GM23248 (cell line): ENCODE data around the gene CCR8. TPM values are rescaled to one million over a fixed set of nuclear protein-coding genes. Genes with fewer than 3 reads are reported as not detected.

ENCODE experiments used
- DNase-seq: peaks from one replicate; pipeline ENCODE4 v3.0.0-alpha.2; 2015
- H2AFZ ChIP-seq: fragments of 200-600 bp; sonication (generic); 2 replicates; pipeline ENCODE4 v1.6.1; 2016; ENCODE audit warnings: antibody characterized with exemption
- H3F3A ChIP-seq: fragments of 200-600 bp; sonication (generic); 2 replicates; pipeline ENCODE4 v1.6.1; 2016; ENCODE audit warnings: mild to moderate bottlenecking, antibody characterized with exemption, mixed run types; ENCODE audit not compliant: insufficient read depth
- H3K27ac ChIP-seq: fragments of 200-600 bp; sonication (generic); 2 replicates; pipeline ENCODE4 v1.5.1; 2016; ENCODE audit warnings: mild to moderate bottlenecking
- H3K27me3 ChIP-seq: fragments of 200-600 bp; sonication (generic); replicated peaks from 2 replicates; pipeline ENCODE4 v1.6.1; 2016; ENCODE audit warnings: mild to moderate bottlenecking; ENCODE audit not compliant: insufficient read depth
- H3K36me3 ChIP-seq: fragments of 200-600 bp; sonication (generic); 2 replicates; pipeline ENCODE4 v1.6.1; 2016; ENCODE audit warnings: low read depth, mild to moderate bottlenecking
- H3K4me1 ChIP-seq: fragments of 200-600 bp; sonication (generic); 2 replicates; pipeline ENCODE4 v1.6.1; 2016; ENCODE audit warnings: mild to moderate bottlenecking; ENCODE audit not compliant: insufficient read depth
- H3K4me2 ChIP-seq: fragments of 200-600 bp; sonication (generic); one replicate; pipeline ENCODE4 v1.6.1; 2016; ENCODE audit warnings: mild to moderate bottlenecking; ENCODE audit not compliant: unreplicated experiment
- H3K4me3 ChIP-seq: fragments of 200-600 bp; sonication (generic); 2 replicates; pipeline ENCODE4 v1.5.1; 2016; ENCODE audit warnings: mild to moderate bottlenecking
- H3K79me2 ChIP-seq: fragments of 200-600 bp; sonication (generic); 2 replicates; pipeline ENCODE4 v1.6.1; 2016; ENCODE audit warnings: mild to moderate bottlenecking; ENCODE audit not compliant: insufficient read depth
- H3K9ac ChIP-seq: fragments of 200-600 bp; sonication (generic); 2 replicates; pipeline ENCODE4 v1.6.1; 2016; ENCODE audit warnings: mild to moderate bottlenecking
- H3K9me2 ChIP-seq: fragments of 200-600 bp; sonication (generic); 2 replicates; pipeline ENCODE4 v1.6.1; 2016; ENCODE audit warnings: mixed run types, mild to moderate bottlenecking, moderate library complexity; ENCODE audit not compliant: insufficient read depth
- H3K9me3 ChIP-seq: fragments of 200-600 bp; sonication (generic); one replicate; pipeline ENCODE4 v1.6.1; 2017; ENCODE audit warnings: low read depth
- H4K20me1 ChIP-seq: fragments of 200-600 bp; sonication (generic); 2 replicates; pipeline ENCODE4 v1.6.0; 2016; ENCODE audit not compliant: insufficient read depth
- EZH2 ChIP-seq: fragments of 200-600 bp; sonication (generic); IDR thresholded peaks from 2 replicates; pipeline ENCODE4 v1.6.1; 2018; ENCODE audit warnings: antibody characterized with exemption, mild to moderate bottlenecking; ENCODE audit not compliant: insufficient read depth, poor library complexity, severe bottlenecking
- EZH2phosphoT487 ChIP-seq: fragments of 200-600 bp; sonication (generic); IDR thresholded peaks from 2 replicates; pipeline ENCODE4 v1.6.1; 2018; ENCODE audit warnings: antibody characterized with exemption, moderate library complexity, mild to moderate bottlenecking, low read depth; ENCODE audit not compliant: insufficient read depth
- WGBS, 2 experiments: methylation state at CpG; one replicate each; pipeline ENCODE4 v1.1.6; 2015 to 2017; ENCODE audit warnings: low lambda C conversion rate in 2 of 2, low coverage in 1 of 2; ENCODE audit errors: missing lambda C conversion rate in 2 of 2; 5-methylcytosine and 5-hydroxymethylcytosine counted together
- in situ Hi-C: fragments of 300-500 bp; cut with MboI; formaldehyde crosslinking; loops from 2 replicates; pipeline ENCODE4 v1.15.0; 2020
- polyA plus RNA-seq: library from polyadenylated mRNA; unstranded; fragments of >200 nt; fragmentation: Nextera tagmentation; extraction: Ambion mirVana; gene quantifications from 2 replicates; pipeline ENCODE4 v1.2.1, GENCODE V29; 2016
- total RNA-seq: library from RNA; depleted of rRNA; stranded (reverse); fragments of >200 nt; shearing (Covaris generic); gene quantifications from 2 replicates; pipeline ENCODE4 v1.2.3, GENCODE V29; 2014; rRNA removed

The CCR8 gene
- total and polyA plus RNA-seq, 2 experiments from 2014 or later = not detected

- H3K4me1 ChIP-seq = peaks cover 11% of the 10 kb centered on the region
- H2AFZ ChIP-seq = no peak overlapping the region
- no peak for DNase-seq
- TF ChIP-seq EZH2 = no peak
- no peak for TF ChIP-seq EZH2phosphoT487
- no peak overlapping the region for H3K4me2 ChIP-seq
- no peak overlapping the region for H3K27ac ChIP-seq
- H3K9me2 ChIP-seq = no peaks in the 10 kb centered on the region
- in situ Hi-C loops = no loop called here
- H3F3A ChIP-seq = no peaks in the 10 kb centered on the region
- no peak overlapping the region for H3K9ac ChIP-seq
- H3K9me3 ChIP-seq = no peaks in the 10 kb centered on the region
- no peak overlapping the region for H3K4me3 ChIP-seq
- 63 to 65% methylated on average over 5 of the region's 5 CpGs for WGBS, 2 experiments
- no peaks in the 10 kb centered on the region for H4K20me1 ChIP-seq
- no peaks in the 10 kb centered on the region for H3K36me3 ChIP-seq
- no peaks in the 10 kb centered on the region for H3K27me3 ChIP-seq
- peaks cover 6% of the 10 kb centered on the region for H3K79me2 ChIP-seq
Measured at GRCh38 chr3:39379778-39380155, 50.3 kb downstream of the CCR8 start.

- H3K27ac ChIP-seq = no peak overlapping the region
- H3K4me2 ChIP-seq = no peak overlapping the region
- DNase-seq = no peak
- no peak overlapping the region for H2AFZ ChIP-seq
- H3K27me3 ChIP-seq = no peaks in the 10 kb centered on the region
- no peak overlapping the region for H3K4me3 ChIP-seq
- in situ Hi-C loops = no loop called here
- no peaks in the 10 kb centered on the region for H3K9me2 ChIP-seq
- TF ChIP-seq EZH2phosphoT487 (no peak), EZH2 (no peak)
- peaks cover 16% of the 10 kb centered on the region for H3K4me1 ChIP-seq
- no peaks in the 10 kb centered on the region for H3K36me3 ChIP-seq
- no peak overlapping the region for H3K9ac ChIP-seq
- H3K9me3 ChIP-seq = no peaks in the 10 kb centered on the region
- no peaks in the 10 kb centered on the region for H3F3A ChIP-seq
- H3K79me2 ChIP-seq = peaks cover 22% of the 10 kb centered on the region
- H4K20me1 ChIP-seq = no peaks in the 10 kb centered on the region
- WGBS, 2 experiments = 92 to 96% methylated on average over 3 of the region's 3 CpGs
Measured at GRCh38 chr3:39381432-39381831, 51.9 kb downstream of the CCR8 start.

Other genes starting within 250 kb of the CCR8 start
- 63.8 and 184 TPM in 2 replicates for gene GORASP1, start 222.1 kb upstream of the CCR8 start, total RNA-seq
- 32.7 and 33.1 TPM in 2 replicates for gene GORASP1, start 222.1 kb upstream of the CCR8 start, polyA plus RNA-seq
- 0.25 and 1.2 TPM in 2 replicates for gene TTC21A, start 222.0 kb upstream of the CCR8 start, total RNA-seq
- 0.76 and 0.94 TPM in 2 replicates for gene TTC21A, start 222.0 kb upstream of the CCR8 start, polyA plus RNA-seq
- 22.5 and 23.1 TPM in 2 replicates for gene CSRNP1, start 176.1 kb upstream of the CCR8 start, total RNA-seq
- 14.2 and 16.4 TPM in 2 replicates for gene CSRNP1, start 176.1 kb upstream of the CCR8 start, polyA plus RNA-seq
- gene XIRP1, start 137.1 kb upstream of the CCR8 start, total RNA-seq = not detected in 2 replicates
- gene XIRP1, start 137.1 kb upstream of the CCR8 start, polyA plus RNA-seq = not detected in 2 replicates
- gene CX3CR1, start 49.7 kb upstream of the CCR8 start, total RNA-seq = not detected in 2 replicates
- gene CX3CR1, start 49.7 kb upstream of the CCR8 start, polyA plus RNA-seq = not detected in 2 replicates
- gene SLC25A38, start 53.7 kb downstream of the CCR8 start, total RNA-seq = 28.2 and 40.1 TPM in 2 replicates
- 23.3 and 23.9 TPM in 2 replicates for gene SLC25A38, start 53.7 kb downstream of the CCR8 start, polyA plus RNA-seq
- gene RPSA, start 77.0 kb downstream of the CCR8 start, total RNA-seq = 1,561 and 1,590 TPM in 2 replicates
- 406 and 418 TPM in 2 replicates for gene RPSA, start 77.0 kb downstream of the CCR8 start, polyA plus RNA-seq
- gene MOBP, start 138.0 kb downstream of the CCR8 start, total RNA-seq = not detected in 2 replicates
- gene MOBP, start 138.0 kb downstream of the CCR8 start, polyA plus RNA-seq = not detected in 2 replicates